ENCODE data around the gene FMN1.

DNA sequence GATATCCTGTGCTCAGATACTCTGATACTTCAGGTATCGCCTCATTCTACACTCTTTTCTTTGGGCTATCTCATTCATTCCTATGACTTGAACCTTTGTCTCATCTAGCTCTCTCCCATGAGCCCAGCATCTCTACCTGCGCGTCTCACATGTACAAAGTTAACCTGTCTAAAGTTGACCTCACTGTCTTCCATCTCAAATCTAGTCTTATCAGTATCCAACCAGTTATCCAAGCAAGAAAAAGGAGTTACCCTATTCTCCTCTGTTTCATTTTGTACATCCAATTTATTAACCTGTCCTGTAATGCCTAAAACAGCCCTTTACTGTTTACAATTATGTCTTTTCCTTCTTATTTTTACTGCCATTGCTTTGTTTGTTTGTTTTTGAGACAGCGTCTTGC, 342.5 kb downstream of the FMN1 start:
- TF ChIP-seq EZH2 (IDR thresholded peaks at IDR 0.05) (no peak), POLR2AphosphoS5 (IDR thresholded peaks at IDR 0.05; ENCODE audit: borderline replicate concordance, low read depth, low read length) (no peak)

Measured in SK-N-MC (cell line).